ENCODE measurements around the gene SYT7. TPM values are rescaled to one million over a fixed set of nuclear protein-coding genes. Genes with fewer than 3 reads are reported as not detected.

The SYT7 gene
- total and polyA plus RNA-seq, 10 of the 15 experiments (the other 5 are each of a cell fraction or from before 2014, with no cell fraction given), result not detected

GRCh38 chr11:61567286-61568061 is 13.4 kb downstream of the SYT7 start (continued):
- TF ChIP-seq HDAC2 (IDR thresholded peaks at IDR 0.05) (peak; percentile 70; the same call in 1 of the 2 replicates), IRF4 (IDR thresholded peaks at IDR 0.05; ENCODE audit: low read depth, low read length) (0 out of 2 replicates have a peak, but pooled peaks have one; percentile 19), RFX5 (IDR thresholded peaks at IDR 0.05; ENCODE audit: low read depth, low read length) (no peak), MAX (IDR thresholded peaks at IDR 0.05; ENCODE audit: low read depth, low read length) (peak; percentile 99), EZH2 (IDR thresholded peaks at IDR 0.05; ENCODE audit: borderline replicate concordance, control insufficient read depth, low read depth, low read length) (no peak), BCL11A (IDR thresholded peaks at IDR 0.05; ENCODE audit: low read depth, low read length) (0 out of 2 replicates have a peak, but pooled peaks have one; percentile 26), GABPA (IDR thresholded peaks at IDR 0.05; ENCODE audit: low read depth) (no peak), ZSCAN29 (IDR thresholded peaks at IDR 0.05) (no peak), ZBTB11 (CRISPR knock-in tag; IDR thresholded peaks at IDR 0.05) (no peak), IRF5 (IDR thresholded peaks at IDR 0.05; ENCODE audit: borderline replicate concordance) (no peak), ZNF687 (IDR thresholded peaks at IDR 0.05) (no peak), MLLT1 (IDR thresholded peaks at IDR 0.05) (no peak), FOXM1 (IDR thresholded peaks at IDR 0.05; ENCODE audit: low read depth, low read length) (no peak), BACH1 (IDR thresholded peaks at IDR 0.05; ENCODE audit: borderline replicate concordance) (no peak), ETV6 (conservative IDR thresholded peaks at IDR 0.05 in 1 of 2, IDR thresholded peaks at IDR 0.05 in 1 of 2; ENCODE audit: borderline replicate concordance in 1 of 2, low read depth in 1 of 2) (no peak), CREB1 (IDR thresholded peaks at IDR 0.05; ENCODE audit: low read depth) (peak; percentile 57; the same call in 1 of the 2 replicates)

Data from GM12878 (cell line).